Effector CD4-positive, alpha-beta T cell (primary cell): ENCODE results near the gene FANCL.
A peak's percentile ranks its signal among the peaks of the same experiment; 100 is the strongest.
"Not testable (repeated sequence)": the region's sequence is repeated elsewhere in the genome, so short reads cannot be mapped to it uniquely, and the experiment has no call there.

Experiments used
- DNase-seq: peaks from one replicate; pipeline ENCODE4 v3.0.0-alpha.2; 2020
- total RNA-seq: gene quantifications from one replicate; lab custom pipeline; 2026; lab: John Stamatoyannopoulos, UW

Gene FANCL
- 8.6 reads per million, percentile 29 among the genes with 10 or more reads in this experiment for total RNA-seq

- peak; percentile 20 for DNase-seq
Measured at GRCh38 chr2:58240670-58241545, at the start of gene FANCL. FANCL (minus strand) TSS chr2:58241325; CDS start chr2:58241313, 12 bp downstream.

GRCh38 chr2:58289029-58289428 lies 47.9 kb upstream of the FANCL start:
- DNase-seq = no peak

GRCh38 chr2:58283931-58284330 lies 42.8 kb upstream of the FANCL start:
- no peak for DNase-seq

- not testable (repeated sequence) for DNase-seq
Measured at GRCh38 chr2:58275144-58275543, 34.0 kb upstream of the FANCL start.

GRCh38 chr2:58271826-58272225 lies 30.7 kb upstream of the FANCL start:
- no peak for DNase-seq

- DNase-seq = no peak
Measured at GRCh38 chr2:58268685-58269084, 27.6 kb upstream of the FANCL start.

GRCh38 chr2:58266211-58266610 lies 25.1 kb upstream of the FANCL start:
- DNase-seq = no peak

- DNase-seq = no peak
Measured at GRCh38 chr2:58261209-58261608, 20.1 kb upstream of the FANCL start.

GRCh38 chr2:58258456-58258855 lies 17.3 kb upstream of the FANCL start:
- DNase-seq = not testable (repeated sequence)

GRCh38 chr2:58251331-58252201 lies 10.4 kb upstream of the FANCL start:
- not testable (repeated sequence) for DNase-seq

GRCh38 chr2:58241546-58241864 lies 380 bp upstream of the FANCL start:
- DNase-seq = no peak

GRCh38 chr2:58239243-58239925 lies 1.7 kb downstream of the FANCL start:
- DNase-seq = no peak

- DNase-seq = no peak
Measured at GRCh38 chr2:58237741-58238140, 3.4 kb downstream of the FANCL start.

GRCh38 chr2:58235984-58236383 lies 5.1 kb downstream of the FANCL start:
- DNase-seq = no peak

- no peak for DNase-seq
Measured at GRCh38 chr2:58235170-58235569, 6.0 kb downstream of the FANCL start.

GRCh38 chr2:58228299-58228698 lies 12.8 kb downstream of the FANCL start:
- no peak for DNase-seq

GRCh38 chr2:58227171-58227917 lies 13.8 kb downstream of the FANCL start:
- no peak for DNase-seq

GRCh38 chr2:58221909-58222308 lies 19.2 kb downstream of the FANCL start:
- DNase-seq = no peak

- no peak for DNase-seq
Measured at GRCh38 chr2:58215429-58215828, 25.7 kb downstream of the FANCL start.

GRCh38 chr2:58210951-58211568 lies 30.1 kb downstream of the FANCL start:
- DNase-seq = not testable (repeated sequence)

GRCh38 chr2:58207189-58207588 lies 33.9 kb downstream of the FANCL start:
- DNase-seq = no peak

- DNase-seq = no peak
Measured at GRCh38 chr2:58206785-58207184, 34.3 kb downstream of the FANCL start.
